OCI-M2 (cell line): ENCODE results near the gene ATP6V1G3.
"Not testable (repeated sequence)": the region's sequence is repeated elsewhere in the genome, so short reads cannot be mapped to it uniquely, and the experiment has no call there.

Source experiments
- DNase-seq: peaks from one replicate; lab custom pipeline; 2025; ENCODE audit not compliant: unreplicated experiment; lab: John Stamatoyannopoulos, UW

Gene ATP6V1G3

GRCh38 chr1:198498103-198498385 is 42.4 kb downstream of the ATP6V1G3 start:
- DNase-seq: no peak

- DNase-seq: no peak
Observed at GRCh38 chr1:198497326-198498102, 43.0 kb downstream of the ATP6V1G3 start.

GRCh38 chr1:198496216-198497143 is 44.0 kb downstream of the ATP6V1G3 start:
- DNase-seq: no peak

GRCh38 chr1:198495631-198496030 is 44.8 kb downstream of the ATP6V1G3 start:
- DNase-seq: no peak

- no peak for DNase-seq
Observed at GRCh38 chr1:198494658-198495103, 45.8 kb downstream of the ATP6V1G3 start.

GRCh38 chr1:198494139-198494538 is 46.3 kb downstream of the ATP6V1G3 start:
- DNase-seq: no peak

- DNase-seq: no peak
Observed at GRCh38 chr1:198493329-198493728, 47.2 kb downstream of the ATP6V1G3 start.

GRCh38 chr1:198492872-198493271 is 47.6 kb downstream of the ATP6V1G3 start:
- DNase-seq: no peak

- no peak for DNase-seq
Observed at GRCh38 chr1:198491596-198491995, 48.9 kb downstream of the ATP6V1G3 start.

GRCh38 chr1:198491028-198491427 is 49.5 kb downstream of the ATP6V1G3 start:
- no peak for DNase-seq

GRCh38 chr1:198490224-198490623 is 50.3 kb downstream of the ATP6V1G3 start:
- no peak for DNase-seq

GRCh38 chr1:198486903-198487302 is 53.6 kb downstream of the ATP6V1G3 start:
- DNase-seq: no peak

GRCh38 chr1:198483645-198484044 is 56.8 kb downstream of the ATP6V1G3 start:
- no peak for DNase-seq

GRCh38 chr1:198483006-198483405 is 57.5 kb downstream of the ATP6V1G3 start:
- DNase-seq: no peak

GRCh38 chr1:198481661-198482060 is 58.8 kb downstream of the ATP6V1G3 start:
- no peak for DNase-seq

- DNase-seq: no peak
Observed at GRCh38 chr1:198480876-198481275, 59.6 kb downstream of the ATP6V1G3 start.

GRCh38 chr1:198477354-198477753 is 63.1 kb downstream of the ATP6V1G3 start:
- not testable (repeated sequence) for DNase-seq
